GM21367 (cell line): Measurements from ENCODE around the gene KRT76.

Source experiments
- ATAC-seq: cut with Tn5 transposase; IDR thresholded peaks from one replicate; pipeline ENCODE4 v1.9.1; 2021; ENCODE audit not compliant: unreplicated experiment

KRT76 gene

GRCh38 chr12:52784909-52785308 is 7.8 kb upstream of the KRT76 start:
- ATAC-seq: no peak

GRCh38 chr12:52783563-52784316 is 6.6 kb upstream of the KRT76 start:
- ATAC-seq: no peak

- no peak for ATAC-seq
Observed at GRCh38 chr12:52782502-52782901, 5.4 kb upstream of the KRT76 start.

- ATAC-seq: no peak
Observed at GRCh38 chr12:52781399-52782082, 4.4 kb upstream of the KRT76 start.

- ATAC-seq: no peak
Observed at GRCh38 chr12:52779914-52780313, 2.8 kb upstream of the KRT76 start.

- no peak for ATAC-seq
Observed at GRCh38 chr12:52778833-52779232, 1.7 kb upstream of the KRT76 start.

- no peak for ATAC-seq
Observed at GRCh38 chr12:52777566-52777965, 421 bp upstream of the KRT76 start.

- ATAC-seq: no peak
Observed at GRCh38 chr12:52776435-52776834, 710 bp downstream of the KRT76 start.

GRCh38 chr12:52774629-52775250 is 2.4 kb downstream of the KRT76 start:
- ATAC-seq: no peak

GRCh38 chr12:52772772-52773171 is 4.4 kb downstream of the KRT76 start:
- ATAC-seq: no peak

GRCh38 chr12:52772188-52772587 is 5.0 kb downstream of the KRT76 start:
- ATAC-seq: no peak

GRCh38 chr12:52771505-52771904 is 5.6 kb downstream of the KRT76 start:
- no peak for ATAC-seq

- ATAC-seq: no peak
Observed at GRCh38 chr12:52771088-52771487, 6.1 kb downstream of the KRT76 start.

- no peak for ATAC-seq
Observed at GRCh38 chr12:52769946-52770345, 7.2 kb downstream of the KRT76 start.

- ATAC-seq: no peak
Observed at GRCh38 chr12:52769354-52769753, 7.8 kb downstream of the KRT76 start.

- ATAC-seq: no peak
Observed at GRCh38 chr12:52768479-52769200, 8.5 kb downstream of the KRT76 start.

GRCh38 chr12:52767427-52767826 is 9.7 kb downstream of the KRT76 start:
- ATAC-seq: no peak

GRCh38 chr12:52767020-52767379 is 10.1 kb downstream of the KRT76 start:
- ATAC-seq: no peak

- ATAC-seq: no peak
Observed at GRCh38 chr12:52766351-52767019, 10.7 kb downstream of the KRT76 start.

- ATAC-seq: no peak
Observed at GRCh38 chr12:52765702-52766101, 11.4 kb downstream of the KRT76 start.

GRCh38 chr12:52763991-52764390 is 13.2 kb downstream of the KRT76 start:
- no peak for ATAC-seq
